ENCODE measurements around the gene TBC1D28.

Gene TBC1D28

GRCh38 chr17:18625509-18626104, 18.6 kb downstream of the TBC1D28 start (continued):
- TF ChIP-seq, protein P1, sequence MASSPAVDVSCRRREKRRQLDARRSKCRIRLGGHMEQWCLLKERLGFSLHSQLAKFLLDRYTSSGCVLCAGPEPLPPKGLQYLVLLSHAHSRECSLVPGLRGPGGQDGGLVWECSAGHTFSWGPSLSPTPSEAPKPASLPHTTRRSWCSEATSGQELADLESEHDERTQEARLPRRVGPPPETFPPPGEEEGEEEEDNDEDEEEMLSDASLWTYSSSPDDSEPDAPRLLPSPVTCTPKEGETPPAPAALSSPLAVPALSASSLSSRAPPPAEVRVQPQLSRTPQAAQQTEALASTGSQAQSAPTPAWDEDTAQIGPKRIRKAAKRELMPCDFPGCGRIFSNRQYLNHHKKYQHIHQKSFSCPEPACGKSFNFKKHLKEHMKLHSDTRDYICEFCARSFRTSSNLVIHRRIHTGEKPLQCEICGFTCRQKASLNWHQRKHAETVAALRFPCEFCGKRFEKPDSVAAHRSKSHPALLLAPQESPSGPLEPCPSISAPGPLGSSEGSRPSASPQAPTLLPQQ (tag by site-specific recombination; IDR thresholded peaks at IDR 0.05) = peak; percentile 75
- TF ChIP-seq ZNF394 (tag by site-specific recombination; IDR thresholded peaks at IDR 0.05; ENCODE audit: borderline replicate concordance) (peak; percentile 83), KLF16 (tag by site-specific recombination; IDR thresholded peaks at IDR 0.05) (peak; percentile 78; the same call in 1 of the 2 replicates), ZNF146 (tag by site-specific recombination; IDR thresholded peaks at IDR 0.05) (0 out of 2 replicates have a peak, but pooled peaks have one; percentile 41), ZNF629 (tag by site-specific recombination; IDR thresholded peaks at IDR 0.05) (peak; percentile 100), ZBTB11 (tag by site-specific recombination; conservative IDR thresholded peaks at IDR 0.05; ENCODE audit: low read depth) (peak; percentile 30; the same call in 1 of the 2 replicates), ZNF324 (tag by site-specific recombination; IDR thresholded peaks at IDR 0.05) (peak; percentile 99), KLF17 (tag by site-specific recombination; IDR thresholded peaks at IDR 0.05) (peak; percentile 97), YY1 (tag by site-specific recombination; IDR thresholded peaks at IDR 0.05) (peak; percentile 72), ZNF148 (tag by site-specific recombination; IDR thresholded peaks at IDR 0.05; ENCODE audit: borderline replicate concordance) (peak; percentile 65; the same call in 1 of the 2 replicates), ZNF561 (tag by site-specific recombination; IDR thresholded peaks at IDR 0.05; ENCODE audit: borderline replicate concordance) (peak; percentile 76; the same call in 1 of the 2 replicates), ZNF610 (tag by site-specific recombination; IDR thresholded peaks at IDR 0.05; ENCODE audit: borderline replicate concordance) (0 out of 2 replicates have a peak, but pooled peaks have one; percentile 48), WT1 (tag by site-specific recombination; IDR thresholded peaks at IDR 0.05) (peak; percentile 49; the same call in 1 of the 2 replicates), ZNF654 (tag by site-specific recombination; IDR thresholded peaks at IDR 0.05; ENCODE audit: low read depth) (peak; percentile 100), ZNF580 (tag by site-specific recombination; IDR thresholded peaks at IDR 0.05) (peak; percentile 40; the same call in 1 of the 2 replicates), ZNF76 (tag by site-specific recombination; IDR thresholded peaks at IDR 0.05; ENCODE audit: borderline replicate concordance, low read depth) (peak; percentile 81), ZNF391 (tag by site-specific recombination; IDR thresholded peaks at IDR 0.05; ENCODE audit: borderline replicate concordance, low read depth) (peak; percentile 96; the same call in 1 of the 2 replicates), ZFP37 (tag by site-specific recombination; IDR thresholded peaks at IDR 0.05) (peak; percentile 86; the same call in 1 of the 2 replicates), IKZF3 (tag by site-specific recombination; IDR thresholded peaks at IDR 0.05) (peak; percentile 48; the same call in 1 of the 2 replicates), ZBTB17 (tag by site-specific recombination; IDR thresholded peaks at IDR 0.05) (peak; percentile 95), SP3 (tag by site-specific recombination; IDR thresholded peaks at IDR 0.05) (peak; percentile 72), ZNF558 (tag by site-specific recombination; IDR thresholded peaks at IDR 0.05) (peak; percentile 90; the same call in 1 of the 2 replicates)
- TF ChIP-seq, protein P2, sequence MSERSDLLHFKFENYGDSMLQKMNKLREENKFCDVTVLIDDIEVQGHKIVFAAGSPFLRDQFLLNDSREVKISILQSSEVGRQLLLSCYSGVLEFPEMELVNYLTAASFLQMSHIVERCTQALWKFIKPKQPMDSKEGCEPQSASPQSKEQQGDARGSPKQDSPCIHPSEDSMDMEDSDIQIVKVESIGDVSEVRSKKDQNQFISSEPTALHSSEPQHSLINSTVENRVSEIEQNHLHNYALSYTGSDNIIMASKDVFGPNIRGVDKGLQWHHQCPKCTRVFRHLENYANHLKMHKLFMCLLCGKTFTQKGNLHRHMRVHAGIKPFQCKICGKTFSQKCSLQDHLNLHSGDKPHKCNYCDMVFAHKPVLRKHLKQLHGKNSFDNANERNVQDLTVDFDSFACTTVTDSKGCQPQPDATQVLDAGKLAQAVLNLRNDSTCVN (tag by site-specific recombination; optimal IDR thresholded peaks at IDR 0.05) = peak; percentile 33
- TF ChIP-seq, protein P3, sequence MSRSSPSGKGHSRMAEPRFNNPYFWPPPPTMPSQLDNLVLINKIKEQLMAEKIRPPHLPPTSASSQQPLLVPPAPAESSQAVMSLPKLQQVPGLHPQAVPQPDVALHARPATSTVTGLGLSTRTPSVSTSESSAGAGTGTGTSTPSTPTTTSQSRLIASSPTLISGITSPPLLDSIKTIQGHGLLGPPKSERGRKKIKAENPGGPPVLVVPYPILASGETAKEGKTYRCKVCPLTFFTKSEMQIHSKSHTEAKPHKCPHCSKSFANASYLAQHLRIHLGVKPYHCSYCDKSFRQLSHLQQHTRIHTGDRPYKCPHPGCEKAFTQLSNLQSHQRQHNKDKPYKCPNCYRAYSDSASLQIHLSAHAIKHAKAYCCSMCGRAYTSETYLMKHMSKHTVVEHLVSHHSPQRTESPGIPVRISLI (tag by site-specific recombination; IDR thresholded peaks at IDR 0.05) = peak; percentile 11; the same call in 1 of the 2 replicates

All from HEK293 (cell line).